GM12891 (cell line): Measurements from ENCODE around the gene JUP.

Experiments
- POLR2A ChIP-seq: IDR thresholded peaks from 2 replicates; pipeline ENCODE4 v1.6.1; 2011; ENCODE audit warnings: low read depth, low read length, control low read depth
- POLR2AphosphoS5 ChIP-seq: IDR thresholded peaks from 2 replicates; pipeline ENCODE4 v1.6.1; 2011; ENCODE audit warnings: low read depth, low read length, control low read depth
- TAF1 ChIP-seq: IDR thresholded peaks from 2 replicates; pipeline ENCODE4 v1.6.1; 2011; ENCODE audit warnings: low read depth, low read length, control low read depth

GRCh38 chr17:41825175-41825845, 38.8 kb upstream of the JUP start:
- TF ChIP-seq POLR2AphosphoS5 (no peak), TAF1 (no peak), POLR2A (no peak)
